NCI-H2227 treated with DMSO at 0.1 percent for 48 hours (cell line): ENCODE data around the gene FOXP1.

Source experiments
- DNase-seq: peaks from one replicate; lab custom pipeline; 2025; lab: John Stamatoyannopoulos, UW

Gene FOXP1

GRCh38 chr3:71005702-71006321 is 577.7 kb downstream of the FOXP1 start:
- DNase-seq = no peak

DNA sequence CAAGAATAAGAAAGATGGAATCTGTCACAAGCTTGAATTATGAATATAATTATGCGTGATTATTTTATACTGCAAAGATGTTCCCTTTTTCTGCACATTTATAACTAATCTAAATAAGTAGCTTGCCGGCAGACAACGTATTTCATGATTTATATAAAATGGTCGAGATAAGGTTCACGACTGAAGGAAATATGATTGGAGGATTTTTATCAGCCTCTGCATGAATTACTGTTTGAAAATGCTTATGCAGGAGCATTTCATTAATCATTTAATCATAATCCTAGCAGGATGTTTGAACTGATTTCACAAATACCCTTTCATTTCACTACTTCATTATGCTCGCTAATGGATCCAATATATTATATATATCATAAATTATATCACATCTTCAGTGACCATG is 580.0 kb downstream of the FOXP1 start:
- DNase-seq = no peak

DNA sequence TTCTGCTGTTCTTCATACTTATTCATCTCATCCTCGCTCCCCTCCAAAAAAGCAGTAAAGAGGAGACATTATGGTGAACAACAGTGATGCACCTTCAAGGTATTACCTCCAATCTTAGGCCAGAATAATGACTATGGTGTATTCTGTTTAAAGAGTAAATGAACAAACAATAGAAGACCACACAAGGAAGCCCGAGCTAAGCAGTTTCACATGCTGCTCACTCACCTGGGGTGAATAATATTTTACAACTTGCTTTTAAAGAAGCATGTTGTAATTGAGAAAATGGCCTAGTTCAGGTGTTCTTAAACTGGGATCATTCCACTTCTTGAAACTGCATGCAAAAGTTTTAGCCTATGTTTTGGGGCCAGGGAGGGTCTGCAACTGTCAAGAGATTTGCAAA is 581.2 kb downstream of the FOXP1 start:
- DNase-seq = no peak

- no peak for DNase-seq
Observed at GRCh38 chr3:71001303-71001830, 582.2 kb downstream of the FOXP1 start.

- DNase-seq = no peak
Observed at GRCh38 chr3:71000483-71000882, 583.0 kb downstream of the FOXP1 start.

GRCh38 chr3:70999730-71000129 is 583.8 kb downstream of the FOXP1 start:
- DNase-seq = no peak

DNA sequence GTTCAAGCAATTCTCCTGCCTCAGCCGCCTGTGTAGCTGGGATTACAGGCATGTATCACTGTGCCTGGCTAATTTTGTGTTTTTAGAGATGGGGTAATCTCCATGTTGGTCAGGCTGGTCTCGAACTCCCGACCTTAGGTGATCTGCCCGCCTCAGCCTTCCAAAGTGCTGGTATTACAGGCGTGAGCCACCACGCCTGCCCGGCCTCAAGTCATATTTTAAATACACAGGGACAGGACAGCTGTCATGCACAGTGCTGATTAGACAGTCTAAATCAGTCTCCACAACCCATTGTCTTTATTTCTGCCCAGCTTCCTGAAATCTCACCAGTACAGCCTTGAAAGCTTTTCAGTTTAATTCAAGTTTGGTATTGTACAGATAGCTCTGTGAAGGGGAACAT is 587.4 kb downstream of the FOXP1 start:
- DNase-seq = no peak

GRCh38 chr3:70994644-70995043 is 588.9 kb downstream of the FOXP1 start:
- DNase-seq = no peak

DNA sequence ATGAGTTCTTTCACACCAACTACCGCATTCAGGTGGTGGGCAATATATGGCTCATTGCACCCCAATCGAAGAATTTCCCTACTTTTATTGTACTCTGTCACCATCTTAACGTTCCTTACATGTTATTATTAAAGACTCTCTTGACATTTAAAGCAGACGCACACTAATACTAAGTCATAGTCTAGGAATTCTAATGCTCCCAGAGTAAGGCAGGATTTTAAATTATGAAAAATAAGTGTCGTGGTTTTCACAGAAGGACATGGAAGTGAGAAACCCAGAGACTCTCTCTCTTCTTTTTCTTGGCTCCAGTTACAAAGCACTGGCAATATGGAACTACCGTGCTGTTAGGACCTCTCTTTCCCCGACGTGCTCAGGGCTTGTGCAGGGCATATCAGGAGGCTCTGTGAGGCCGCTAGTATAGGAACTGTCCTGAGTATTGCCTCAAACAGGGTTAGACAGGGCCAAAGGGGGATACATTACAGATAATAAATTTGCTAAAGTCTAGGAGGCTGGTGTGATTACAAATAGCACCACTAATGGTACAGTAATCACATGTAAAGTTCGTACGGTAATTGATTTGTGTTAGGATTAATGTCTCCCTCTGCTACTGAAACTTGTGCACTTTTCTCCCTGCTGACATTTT is 590.8 kb downstream of the FOXP1 start:
- no peak for DNase-seq

DNA sequence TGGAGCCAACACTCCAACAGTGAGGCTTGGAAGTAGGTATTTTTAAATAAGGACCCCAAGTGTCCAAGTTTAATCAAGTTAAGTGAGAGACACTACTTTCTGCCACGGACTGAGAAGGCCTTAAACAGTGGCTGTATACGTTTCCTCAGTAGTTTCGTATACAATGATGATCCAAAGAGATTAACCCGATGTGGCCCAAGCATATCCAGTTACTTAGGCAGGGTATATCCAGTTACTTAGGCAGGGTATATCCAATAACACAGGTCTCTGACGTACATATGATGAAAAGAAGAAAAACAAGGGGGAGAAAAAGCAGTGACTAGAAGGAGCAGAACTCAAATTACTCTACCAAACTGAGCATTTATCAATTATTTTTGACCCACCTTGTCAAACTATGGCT is 591.4 kb downstream of the FOXP1 start:
- no peak for DNase-seq

- DNase-seq = no peak
Observed at GRCh38 chr3:70990723-70991122, 592.8 kb downstream of the FOXP1 start.

- no peak for DNase-seq
Observed at GRCh38 chr3:70990185-70990584, 593.3 kb downstream of the FOXP1 start.

DNA sequence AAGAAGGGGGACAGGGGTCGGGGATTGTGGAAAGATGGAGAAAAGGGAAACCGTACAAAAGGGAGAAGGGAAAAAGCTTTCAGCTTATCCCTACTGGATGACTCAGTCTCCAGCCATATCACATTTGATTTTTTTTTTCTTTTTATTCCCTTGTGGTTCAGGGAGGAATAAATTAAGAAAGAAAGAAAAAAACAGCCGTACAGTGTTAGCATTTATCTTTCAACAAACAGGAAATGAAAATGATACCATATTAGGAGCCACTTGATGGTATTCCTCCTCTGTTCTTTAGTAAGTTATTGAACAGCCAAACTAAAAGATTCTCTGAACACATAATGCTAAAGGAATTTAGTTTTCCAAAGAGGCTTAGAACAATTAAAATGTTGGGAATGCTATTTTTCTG is 594.4 kb downstream of the FOXP1 start:
- DNase-seq = no peak

- DNase-seq = no peak
Observed at GRCh38 chr3:70988111-70988510, 595.4 kb downstream of the FOXP1 start.

- no peak for DNase-seq
Observed at GRCh38 chr3:70985572-70985971, 598.0 kb downstream of the FOXP1 start.

GRCh38 chr3:70984776-70985482 is 598.6 kb downstream of the FOXP1 start:
- DNase-seq = no peak

DNA sequence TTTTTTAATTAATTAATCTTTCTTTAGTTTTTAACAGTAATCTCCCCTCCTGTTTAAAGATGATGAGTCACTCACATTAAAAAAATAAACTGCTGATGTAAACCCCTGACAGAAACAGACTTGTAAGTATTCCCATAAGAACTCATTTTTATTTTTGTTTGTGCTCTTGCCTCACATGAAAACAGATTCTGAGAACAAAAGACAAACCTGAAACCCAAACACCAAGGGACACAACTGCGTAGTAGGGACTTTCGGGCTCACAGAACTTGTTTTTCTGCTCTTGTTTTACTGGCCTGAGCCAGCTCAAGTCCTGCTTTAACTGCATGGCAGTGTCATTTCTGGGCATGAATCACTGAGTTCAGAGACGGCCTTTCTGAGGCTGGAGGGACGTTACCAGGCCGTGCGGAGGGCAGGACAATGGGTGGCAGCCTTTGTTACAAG is 600.8 kb downstream of the FOXP1 start:
- no peak for DNase-seq

GRCh38 chr3:70982284-70982683 is 601.2 kb downstream of the FOXP1 start:
- DNase-seq = no peak

DNA sequence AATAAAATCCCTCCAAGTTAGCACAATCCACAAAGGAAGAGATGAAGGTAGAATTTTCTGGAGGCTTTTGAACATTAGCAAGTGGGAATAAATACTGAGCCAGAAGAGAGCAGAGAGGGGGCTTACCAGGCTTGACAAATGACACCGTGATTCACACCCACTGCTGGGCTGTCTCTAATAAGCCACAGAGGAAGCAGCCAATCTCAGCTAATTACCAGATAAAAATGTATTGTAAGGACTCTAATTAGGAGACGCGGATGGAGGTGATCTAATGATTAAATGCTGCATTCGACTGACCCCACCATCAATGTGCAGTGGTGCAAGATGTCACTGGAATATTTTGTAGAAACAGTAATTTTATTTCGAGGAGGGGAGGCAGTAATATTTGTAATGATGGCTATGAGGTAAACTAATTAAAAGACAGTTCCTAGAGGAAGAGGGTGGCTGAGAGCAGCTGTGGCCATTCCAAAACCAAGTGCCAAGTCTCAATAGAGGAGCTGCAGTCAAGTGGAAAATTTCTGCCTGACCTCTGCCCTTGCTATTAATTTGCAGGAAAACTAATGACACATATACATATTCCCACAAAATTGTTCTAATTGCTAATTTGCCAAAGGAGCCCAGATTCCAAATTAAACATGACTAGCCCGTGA is 602.2 kb downstream of the FOXP1 start:
- no peak for DNase-seq

DNA sequence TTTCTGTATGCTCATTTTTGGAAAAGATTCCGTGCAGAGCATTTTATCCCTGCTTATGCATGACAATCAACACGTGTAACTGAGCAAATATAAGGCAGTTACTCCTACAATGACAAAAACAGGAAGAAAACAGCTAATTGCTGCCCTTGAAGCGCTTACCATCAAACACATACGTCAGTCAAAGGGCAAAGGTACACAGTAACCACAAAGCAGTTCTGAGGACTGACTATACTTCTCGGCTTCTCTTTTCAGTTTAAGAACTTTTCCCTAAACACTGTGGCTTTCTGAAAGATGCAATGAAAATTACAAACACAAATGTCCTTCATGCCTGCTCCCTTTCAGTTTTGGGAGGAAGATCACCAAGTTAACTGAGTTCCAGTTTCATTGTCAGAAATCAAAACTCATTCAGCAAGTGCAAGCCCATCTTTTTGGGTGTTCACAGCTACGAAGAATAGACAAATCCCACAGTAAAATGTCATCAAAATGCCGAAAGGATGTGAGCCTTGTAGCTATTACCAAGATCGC is 602.8 kb downstream of the FOXP1 start:
- no peak for DNase-seq

DNA sequence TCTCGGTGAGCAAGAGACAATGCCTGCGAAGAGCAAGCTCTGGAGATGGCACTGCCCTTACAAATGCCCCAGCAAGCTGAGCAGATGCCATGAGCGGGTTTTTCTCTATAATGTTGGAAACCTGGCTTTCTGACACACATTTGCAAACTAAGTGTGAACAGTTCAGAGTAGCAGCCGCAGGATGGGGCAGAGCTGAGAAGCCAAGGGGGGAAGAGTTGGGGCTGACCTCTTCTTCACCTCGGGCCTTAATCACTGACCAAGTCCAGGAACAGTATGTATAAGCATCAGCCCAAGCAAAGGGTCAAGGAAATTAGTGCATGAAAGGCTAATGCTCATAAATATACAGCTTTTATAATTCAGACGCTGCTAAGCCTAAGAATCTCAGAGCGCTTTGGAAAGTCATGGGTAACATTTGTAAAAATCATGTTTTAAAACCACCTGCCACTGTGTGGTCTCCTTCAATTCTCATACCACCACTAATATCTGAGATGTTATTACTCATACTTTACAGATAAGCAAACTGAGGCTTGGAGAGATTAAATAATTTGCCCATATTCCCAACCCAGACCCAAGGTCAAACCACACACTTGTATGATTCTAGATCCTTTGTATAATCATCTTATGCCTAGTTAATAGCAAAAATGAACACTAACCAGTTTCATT is 603.4 kb downstream of the FOXP1 start:
- no peak for DNase-seq

GRCh38 chr3:70977712-70978111 is 605.8 kb downstream of the FOXP1 start:
- DNase-seq = no peak
